Activated CD4-positive, alpha-beta T cell treated with anti-CD3 and anti-CD28 coated beads for 48 hours (primary cell): Measurements from ENCODE around the gene LAMTOR4.
A peak's percentile ranks its signal among the peaks of the same experiment; 100 is the strongest.

ENCODE experiments used
- DNase-seq: peaks from one replicate; pipeline ENCODE4 v3.0.0-alpha.2; 2020

The LAMTOR4 gene

GRCh38 chr7:100154651-100155491 is 6.2 kb downstream of the LAMTOR4 start:
- DNase-seq = no peak

DNA sequence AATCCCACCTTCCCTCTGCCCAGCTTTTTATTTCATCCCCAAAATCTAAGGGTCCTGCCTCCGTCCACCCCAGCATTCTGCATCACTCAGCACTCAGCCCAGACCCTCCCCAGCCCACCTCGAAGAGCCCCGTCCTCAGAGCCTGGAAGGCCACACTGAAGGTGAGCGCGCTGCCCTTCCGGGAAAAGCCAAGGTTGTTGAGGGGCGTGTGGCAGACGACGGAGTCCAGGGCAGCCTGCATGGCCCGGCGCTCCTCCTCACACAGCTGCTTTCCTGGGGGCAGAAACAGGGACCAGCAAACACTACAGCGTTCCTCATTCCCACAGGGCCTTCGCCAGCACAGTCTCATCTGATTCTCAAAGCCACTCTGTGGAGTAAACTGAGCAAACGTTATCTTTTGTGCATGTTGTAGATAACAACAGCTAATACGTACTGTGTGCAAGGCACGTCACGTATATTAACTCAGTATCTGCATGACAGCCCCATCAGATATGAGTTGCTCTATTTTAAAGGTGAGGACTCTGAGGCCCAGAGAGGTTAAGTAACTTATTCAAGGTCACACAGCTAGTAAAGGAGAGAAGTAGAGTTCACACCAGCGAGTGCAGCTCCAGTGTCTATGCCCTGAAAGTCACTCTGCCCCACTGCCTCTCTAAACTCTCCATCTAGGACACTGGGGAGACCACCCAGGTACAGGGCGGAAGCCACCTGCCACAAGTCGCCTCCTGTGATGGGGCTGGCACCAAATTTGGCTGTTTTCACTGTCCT is 7.0 kb downstream of the LAMTOR4 start:
- no peak for DNase-seq

GRCh38 chr7:100156331-100157068 is 7.8 kb downstream of the LAMTOR4 start:
- DNase-seq = no peak

GRCh38 chr7:100157069-100157333 is 8.3 kb downstream of the LAMTOR4 start:
- DNase-seq = no peak

GRCh38 chr7:100157334-100158228 is 8.9 kb downstream of the LAMTOR4 start:
- DNase-seq = no peak

GRCh38 chr7:100158229-100159098 is 9.7 kb downstream of the LAMTOR4 start, which contains the start of gene TRAPPC14:
Gene TRAPPC14 (minus strand): TSS chr7:100158723. CDS start chr7:100158499, 224 bp downstream.
- DNase-seq = peak; percentile 96

GRCh38 chr7:100159099-100159623 is 10.4 kb downstream of the LAMTOR4 start:
- no peak for DNase-seq

- no peak for DNase-seq
Observed at GRCh38 chr7:100160067-100160466, 11.3 kb downstream of the LAMTOR4 start.

DNA sequence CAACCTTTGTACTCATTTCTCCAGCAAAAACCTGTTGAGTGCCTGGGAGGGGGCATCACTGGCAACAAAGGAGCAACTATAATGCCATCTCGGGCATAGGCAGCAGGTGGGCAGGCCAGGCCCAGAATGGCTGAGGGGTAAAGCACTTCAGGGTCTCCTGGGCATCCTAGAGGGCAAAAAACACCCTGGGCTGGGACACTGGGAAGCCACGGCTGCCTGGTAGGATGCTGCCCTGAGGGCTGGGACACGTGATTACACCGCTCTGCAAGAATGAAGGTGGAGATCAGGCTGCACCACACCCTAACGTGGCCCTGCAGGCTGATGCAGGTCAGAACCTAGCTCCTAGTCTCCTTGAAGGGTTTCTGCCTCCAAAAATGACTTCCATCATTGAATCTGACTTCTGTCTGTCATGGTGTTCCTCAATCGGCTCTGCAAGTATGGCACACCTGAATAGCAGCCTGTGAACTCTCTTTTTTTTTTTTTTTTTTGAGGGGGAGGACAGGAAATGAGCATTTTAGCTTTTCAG is 14.4 kb downstream of the LAMTOR4 start:
- DNase-seq = no peak

- DNase-seq = no peak
Observed at GRCh38 chr7:100163871-100164270, 15.2 kb downstream of the LAMTOR4 start.

GRCh38 chr7:100166317-100166940 is 17.7 kb downstream of the LAMTOR4 start:
- DNase-seq = peak; percentile 63

- DNase-seq = no peak
Observed at GRCh38 chr7:100166970-100167911, 18.5 kb downstream of the LAMTOR4 start.

GRCh38 chr7:100167912-100168323 is 19.2 kb downstream of the LAMTOR4 start:
- no peak for DNase-seq

DNA sequence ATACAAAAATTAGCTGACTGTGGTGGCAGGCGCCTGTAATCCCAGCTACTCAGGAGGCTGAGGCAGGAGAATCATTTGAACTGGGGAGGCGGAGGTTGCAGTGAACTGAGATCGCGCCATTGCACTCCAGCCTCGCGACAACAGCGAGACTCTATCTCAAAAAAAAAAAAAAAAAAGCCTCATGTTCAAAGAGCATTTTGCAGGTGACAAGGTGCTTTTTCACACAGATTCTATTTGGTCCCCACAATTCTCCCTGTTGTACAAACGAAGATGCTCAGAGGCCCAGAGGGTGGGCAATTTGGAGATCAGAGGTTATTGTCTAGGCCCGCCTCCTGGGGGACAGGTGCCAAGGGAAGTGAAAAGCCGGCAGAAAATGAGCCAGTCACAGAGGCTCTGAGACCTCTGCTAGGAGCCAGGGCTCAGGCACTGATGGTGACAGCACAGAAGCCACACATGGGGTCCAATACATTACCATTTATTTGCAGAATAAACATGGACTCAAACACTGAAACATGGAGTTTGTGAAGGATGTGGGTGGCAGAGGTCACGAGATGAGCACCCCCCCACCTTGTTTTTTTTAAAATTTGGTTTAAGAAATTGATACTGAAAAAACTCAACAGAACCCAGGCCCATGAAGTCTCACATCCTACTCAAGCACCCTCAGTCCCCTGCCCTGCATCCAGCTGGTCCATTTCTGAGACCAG is 20.6 kb downstream of the LAMTOR4 start:
- DNase-seq = no peak

GRCh38 chr7:100170101-100170897 is 21.6 kb downstream of the LAMTOR4 start:
- no peak for DNase-seq

GRCh38 chr7:100171087-100171681 is 22.5 kb downstream of the LAMTOR4 start:
- no peak for DNase-seq

DNA sequence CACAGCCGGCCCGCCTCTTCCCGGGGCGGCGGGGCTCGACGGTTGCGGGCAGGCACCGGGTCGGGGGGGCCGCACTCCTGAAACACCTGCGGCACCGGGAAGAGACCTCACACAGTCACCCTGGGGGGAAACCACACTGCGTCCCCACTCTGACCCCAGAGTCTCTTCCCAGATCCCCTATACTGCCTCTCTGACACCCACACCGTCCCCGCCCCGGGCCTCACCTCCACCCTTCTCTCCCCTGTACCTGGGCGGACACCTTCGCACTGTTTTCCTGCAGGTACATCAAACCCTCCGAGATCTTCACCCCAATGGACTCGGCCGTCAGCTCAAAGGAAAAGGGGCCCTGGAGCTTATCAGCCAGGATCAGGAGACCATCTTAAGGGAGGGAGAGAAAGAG is 23.1 kb downstream of the LAMTOR4 start:
- no peak for DNase-seq
